SK-N-SH (cell line): Measurements from ENCODE around the gene SLC16A12. TPM values are rescaled to one million over a fixed set of nuclear protein-coding genes. Genes with fewer than 3 reads are reported as not detected.

Experiments
- CTCF ChIA-PET: fragments of 300-600, 350-600 bp; formaldehyde crosslinking; extraction: SDS; loops from one replicate; lab custom pipeline; 2021; lab: Yijun Ruan, JAX
- POLR2A ChIA-PET: fragments of 350-600 bp; sonication (Branson Sonifier 250); formaldehyde crosslinking; extraction: SDS; loops from one replicate; lab custom pipeline; 2020; ENCODE audit warnings: antibody characterized with exemption, inconsistent platforms; lab: Yijun Ruan, JAX
- DNase-seq: peaks from one replicate; pipeline ENCODE4 v3.0.0; 2012
- H2AFZ ChIP-seq: fragments of 200-600 bp; sonication (generic); 2 replicates; pipeline ENCODE4 v1.8.1; 2016; ENCODE audit warnings: antibody characterized with exemption, mild to moderate bottlenecking, low read depth
- H3F3A ChIP-seq: fragments of 200-600 bp; sonication (generic); replicated peaks from 2 replicates; pipeline ENCODE3; 2016; ENCODE audit warnings: antibody characterized with exemption, mild to moderate bottlenecking; ENCODE audit not compliant: insufficient read depth
- H3K27ac ChIP-seq, 2 experiments: fragments of 200-500 bp in 1 of 2; fragments of 200-600 bp in 1 of 2; sonication (Bioruptor generic) in 1 of 2; sonication (generic), shearing (Covaris generic) in 1 of 2; 2 replicates each; pipeline versions ENCODE4 v1.5.1 to v1.6.1; 2014 to 2016; ENCODE audit warnings: low read depth in 2 of 2, inconsistent platforms in 1 of 2, low read length in 1 of 2, mild to moderate bottlenecking in 1 of 2, mixed read lengths in 1 of 2
- H3K27me3 ChIP-seq: fragments of 200-600 bp; sonication (generic), shearing (Covaris generic); 2 replicates; pipeline ENCODE4 v1.6.1; 2016; ENCODE audit warnings: mixed run types; ENCODE audit not compliant: insufficient read depth
- H3K36me3 ChIP-seq, 2 experiments: fragments of 200-500 bp in 1 of 2; fragments of 200-600 bp in 1 of 2; sonication (Bioruptor generic) in 1 of 2; sonication (generic) in 1 of 2; replicated peaks in 1 of 2; 2 replicates each; pipeline versions ENCODE3 to v1.5.1; 2014 to 2016; ENCODE audit warnings: low read length in 1 of 2, mild to moderate bottlenecking in 1 of 2; ENCODE audit not compliant: insufficient read depth in 2 of 2, control insufficient read depth in 1 of 2
- H3K4me1 ChIP-seq, 2 experiments: fragments of 200-500 bp in 1 of 2; fragments of 200-600 bp in 1 of 2; sonication (Bioruptor generic) in 1 of 2; sonication (generic), shearing (Covaris generic) in 1 of 2; 2 replicates each; pipeline versions ENCODE4 v1.5.1 to v1.6.1; 2014 to 2016; ENCODE audit warnings: low read depth in 1 of 2, low read length in 1 of 2, mixed run types in 1 of 2; ENCODE audit not compliant: insufficient read depth in 2 of 2, control insufficient read depth in 1 of 2
- H3K4me2 ChIP-seq: fragments of 200-600 bp; sonication (generic), shearing (Covaris generic); 2 replicates; pipeline ENCODE4 v1.6.1; 2017; ENCODE audit warnings: mixed run types
- H3K4me3 ChIP-seq, 2 experiments: fragments of 200-500 bp in 1 of 2; fragments of 200-600 bp in 1 of 2; sonication (Bioruptor generic) in 1 of 2; sonication (generic), shearing (Covaris generic) in 1 of 2; 2 replicates each; pipeline versions ENCODE4 v1.5.1 to v1.8.1; 2014 to 2016; ENCODE audit warnings: low read depth in 2 of 2, inconsistent platforms in 1 of 2, low read length in 1 of 2, mild to moderate bottlenecking in 1 of 2, mixed read lengths in 1 of 2, moderate library complexity in 1 of 2
- H3K79me2 ChIP-seq: fragments of 200-600 bp; sonication (generic); 2 replicates; pipeline ENCODE4 v1.8.1; 2017; ENCODE audit warnings: mild to moderate bottlenecking; ENCODE audit not compliant: insufficient read depth
- H3K9ac ChIP-seq: fragments of 200-600 bp; sonication (generic); 2 replicates; pipeline ENCODE4 v1.6.1; 2017; ENCODE audit warnings: mixed run types
- H3K9me2 ChIP-seq: fragments of 200-600 bp; sonication (generic); 2 replicates; pipeline ENCODE4 v1.6.1; 2017; ENCODE audit warnings: mixed run types
- H3K9me3 ChIP-seq: fragments of 200-600 bp; sonication (generic); 2 replicates; pipeline ENCODE4 v1.6.1; 2017; ENCODE audit warnings: mixed run types, mild to moderate bottlenecking, moderate library complexity
- H4K20me1 ChIP-seq: fragments of 200-600 bp; sonication (generic); 2 replicates; pipeline ENCODE4 v1.6.1; 2017; ENCODE audit warnings: mild to moderate bottlenecking, mixed run types; ENCODE audit not compliant: insufficient read depth
- CHD2 ChIP-seq: fragments of 150-350 bp; IDR thresholded peaks from 2 replicates; pipeline ENCODE4 v1.6.1; 2018; ENCODE audit warnings: low read length; ENCODE audit not compliant: partially characterized antibody
- FOSL2 ChIP-seq: IDR thresholded peaks from 2 replicates; pipeline ENCODE4 v1.4.0; 2012; ENCODE audit warnings: low read depth, mild to moderate bottlenecking, moderate library complexity, borderline replicate concordance
- FOXJ3 ChIP-seq: sonication (generic); formaldehyde crosslinking; IDR thresholded peaks from 2 replicates; pipeline ENCODE4 v1.5.1; 2020; ENCODE audit warnings: mild to moderate bottlenecking, missing genetic modification reagents
- GATA2 ChIP-seq: sonication (generic); formaldehyde crosslinking; IDR thresholded peaks from 2 replicates; pipeline ENCODE4 v1.5.0; 2020; ENCODE audit warnings: mild to moderate bottlenecking, missing genetic modification reagents
- MEF2A ChIP-seq: IDR thresholded peaks from 2 replicates; pipeline ENCODE4 v1.4.0; 2012; ENCODE audit warnings: low read depth, borderline replicate concordance
- NFIC ChIP-seq: IDR thresholded peaks from 2 replicates; pipeline ENCODE4 v1.4.0; 2012; ENCODE audit warnings: borderline replicate concordance
- NRF1 ChIP-seq: IDR thresholded peaks from 2 replicates; pipeline ENCODE4 v1.6.1; 2012; ENCODE audit warnings: low read depth, mild to moderate bottlenecking, low read length
- POLR2AphosphoS5 ChIP-seq: IDR thresholded peaks from 2 replicates; pipeline ENCODE4 v1.6.1; 2012; ENCODE audit warnings: low read depth, low read length
- RAD21 ChIP-seq: IDR thresholded peaks from 2 replicates; pipeline ENCODE4 v1.6.1; 2012; ENCODE audit warnings: mild to moderate bottlenecking, low read length
- RFX5 ChIP-seq: IDR thresholded peaks from 2 replicates; pipeline ENCODE4 v1.6.1; 2012; ENCODE audit warnings: mild to moderate bottlenecking, improper control_type of control experiment, low read length
- SIN3A ChIP-seq: IDR thresholded peaks from 2 replicates; pipeline ENCODE4 v1.6.1; 2012; ENCODE audit warnings: low read depth, mild to moderate bottlenecking, low read length, moderate library complexity, borderline replicate concordance
- TCF12 ChIP-seq: IDR thresholded peaks from 2 replicates; pipeline ENCODE4 v1.4.0; 2012
- TEAD4 ChIP-seq: IDR thresholded peaks from 2 replicates; pipeline ENCODE4 v1.4.0; 2012; ENCODE audit warnings: mild to moderate bottlenecking, borderline replicate concordance; ENCODE audit not compliant: insufficient read depth
- WGBS: methylation state at CpG from one replicate; pipeline ENCODE4 v1.1.6; 2017; ENCODE audit warnings: low lambda C conversion rate; 5-methylcytosine and 5-hydroxymethylcytosine counted together
- polyA plus RNA-seq, 3 experiments: library from polyadenylated mRNA; depleted of rRNA; stranded (reverse); fragments of >200 nt; gene quantifications; 2 replicates each; pipeline ENCODE4 v1.2.3, GENCODE V29; 2012
- TF ChIP-seq, protein P1 (sequence below): IDR thresholded peaks from 2 replicates; pipeline ENCODE4; 2012
- TF ChIP-seq, protein P2 (sequence below): fragments of 150-350 bp; IDR thresholded peaks from 2 replicates; pipeline ENCODE4 v1.6.1; 2017; ENCODE audit warnings: antibody characterized with exemption, low read length, low read depth, borderline replicate concordance
- TF ChIP-seq, protein P3 (sequence below): IDR thresholded peaks from 2 replicates; pipeline ENCODE4 v1.4.0; 2012; ENCODE audit warnings: low read depth, borderline replicate concordance
- TF ChIP-seq, protein P4 (sequence below): fragments of 200-600 bp; sonication (generic); IDR thresholded peaks from 2 replicates; pipeline ENCODE4 v1.6.1; 2017; ENCODE audit warnings: antibody characterized with exemption, mild to moderate bottlenecking, moderate library complexity
- TF ChIP-seq, protein P5 (sequence below): fragments of 150-350 bp; IDR thresholded peaks from 2 replicates; pipeline ENCODE4 v1.6.1; 2016; ENCODE audit warnings: mild to moderate bottlenecking, low read depth, low read length

The SLC16A12 gene
- polyA plus RNA-seq, 1 of the 3 experiments (the other 2 are of a cell fraction): 0.13 TPM

DNA sequence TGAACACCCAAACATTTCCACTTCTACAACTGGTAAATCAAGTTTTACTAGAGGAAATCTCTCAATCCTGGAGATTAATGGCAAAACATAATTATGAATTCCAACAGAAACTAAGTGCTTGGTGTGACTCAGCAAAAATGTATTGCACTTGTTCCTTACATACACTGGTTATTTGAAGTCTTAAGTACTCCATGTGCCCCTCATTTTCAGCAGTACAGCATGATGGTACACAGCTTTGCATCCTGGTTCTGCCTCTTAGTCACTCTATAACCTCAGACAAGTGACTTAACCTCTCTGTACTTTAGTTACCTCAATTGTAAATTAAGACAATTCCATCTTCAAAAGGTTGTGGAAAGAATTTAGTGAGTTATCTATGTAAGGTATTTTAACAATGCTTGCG, 12.9 kb downstream of the SLC16A12 start:
- Histone ChIP-seq H3K9me3 (no peaks in the 10 kb centered on the region), H3K4me1 (peaks cover 8 to 28% of the 10 kb centered on the region in 2 experiments; a peak in 2 of 4 replicates), H2AFZ (no peak overlapping the region), H3K27ac (no peak overlapping the region), H3K4me3 (no peak overlapping the region), H3K9ac (no peak overlapping the region)
- ChIA-PET CTCF (interaction anchor here (1.0 kb wide), 1 partner anchor 56 kb away, joined by 3 read pairs; no protein-coding TSS in a partner anchor), POLR2A (no interaction called here)
- 100% methylated on average over 1 of the region's 1 CpG for WGBS
- DNase-seq: no peak
- TF ChIP-seq, protein P1, sequence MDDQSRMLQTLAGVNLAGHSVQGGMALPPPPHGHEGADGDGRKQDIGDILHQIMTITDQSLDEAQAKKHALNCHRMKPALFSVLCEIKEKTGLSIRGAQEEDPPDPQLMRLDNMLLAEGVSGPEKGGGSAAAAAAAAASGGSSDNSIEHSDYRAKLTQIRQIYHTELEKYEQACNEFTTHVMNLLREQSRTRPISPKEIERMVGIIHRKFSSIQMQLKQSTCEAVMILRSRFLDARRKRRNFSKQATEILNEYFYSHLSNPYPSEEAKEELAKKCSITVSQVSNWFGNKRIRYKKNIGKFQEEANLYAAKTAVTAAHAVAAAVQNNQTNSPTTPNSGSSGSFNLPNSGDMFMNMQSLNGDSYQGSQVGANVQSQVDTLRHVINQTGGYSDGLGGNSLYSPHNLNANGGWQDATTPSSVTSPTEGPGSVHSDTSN: no peak
- TF ChIP-seq GATA2 (CRISPR knock-in tag) (no peak), TEAD4 (no peak), FOSL2 (no peak), NRF1 (no peak), RFX5 (no peak), CHD2 (no peak), TCF12 (no peak)
- TF ChIP-seq, protein P2, sequence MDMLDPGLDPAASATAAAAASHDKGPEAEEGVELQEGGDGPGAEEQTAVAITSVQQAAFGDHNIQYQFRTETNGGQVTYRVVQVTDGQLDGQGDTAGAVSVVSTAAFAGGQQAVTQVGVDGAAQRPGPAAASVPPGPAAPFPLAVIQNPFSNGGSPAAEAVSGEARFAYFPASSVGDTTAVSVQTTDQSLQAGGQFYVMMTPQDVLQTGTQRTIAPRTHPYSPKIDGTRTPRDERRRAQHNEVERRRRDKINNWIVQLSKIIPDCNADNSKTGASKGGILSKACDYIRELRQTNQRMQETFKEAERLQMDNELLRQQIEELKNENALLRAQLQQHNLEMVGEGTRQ: no peak
- TF ChIP-seq, all 33 proteins: peak for 0
- no peaks in the 10 kb centered on the region for H3F3A ChIP-seq
- H4K20me1 ChIP-seq: no peaks in the 10 kb centered on the region
- H3K9me2 ChIP-seq: no peaks in the 10 kb centered on the region
- no peak overlapping the region for H3K4me2 ChIP-seq
- no peaks in the 10 kb centered on the region for H3K79me2 ChIP-seq
- no peaks in the 10 kb centered on the region for H3K27me3 ChIP-seq
- no peaks in the 10 kb centered on the region for H3K36me3 ChIP-seq

DNA sequence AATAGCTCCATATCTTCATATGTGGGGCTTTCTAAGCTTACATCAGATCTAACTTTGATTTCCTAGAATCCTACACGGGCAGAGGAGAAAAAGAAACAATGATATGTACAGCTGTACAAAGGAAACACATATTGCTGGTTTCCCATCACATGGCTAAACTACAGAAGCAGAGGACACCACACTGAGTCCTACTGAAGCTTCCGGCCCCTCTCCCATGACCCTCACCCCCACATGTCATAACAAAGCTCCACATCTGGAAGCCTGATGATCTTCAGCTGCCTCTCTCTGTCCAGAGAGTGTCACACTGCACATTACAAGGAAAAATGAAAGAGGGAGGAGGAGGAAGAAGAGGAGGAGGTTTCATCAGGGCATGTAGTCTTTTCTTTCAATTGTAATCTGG, 14.0 kb downstream of the SLC16A12 start:
- POLR2A ChIA-PET: no interaction called here
- no peak for DNase-seq
- H3K9me2 ChIP-seq: no peaks in the 10 kb centered on the region
- peak overlapping the region in 1 of 2 experiments; percentile 1; a peak in 1 of 4 replicates for H3K27ac ChIP-seq
- peaks cover 13 to 25% of the 10 kb centered on the region in 2 experiments; a peak in 2 of 4 replicates for H3K4me1 ChIP-seq
- H3K9ac ChIP-seq: no peak overlapping the region
- H3K4me2 ChIP-seq: no peak overlapping the region
- H3K36me3 ChIP-seq: no peaks in the 10 kb centered on the region
- TF ChIP-seq FOXJ3 (CRISPR knock-in tag) (no peak), NFIC (no peak), RAD21 (no peak), MEF2A (no peak), POLR2AphosphoS5 (no peak), TCF12 (no peak), GATA2 (CRISPR knock-in tag) (no peak), SIN3A (no peak)
- TF ChIP-seq, protein P3, sequence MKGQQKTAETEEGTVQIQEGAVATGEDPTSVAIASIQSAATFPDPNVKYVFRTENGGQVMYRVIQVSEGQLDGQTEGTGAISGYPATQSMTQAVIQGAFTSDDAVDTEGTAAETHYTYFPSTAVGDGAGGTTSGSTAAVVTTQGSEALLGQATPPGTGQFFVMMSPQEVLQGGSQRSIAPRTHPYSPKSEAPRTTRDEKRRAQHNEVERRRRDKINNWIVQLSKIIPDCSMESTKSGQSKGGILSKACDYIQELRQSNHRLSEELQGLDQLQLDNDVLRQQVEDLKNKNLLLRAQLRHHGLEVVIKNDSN: no peak
- TF ChIP-seq, protein P4, sequence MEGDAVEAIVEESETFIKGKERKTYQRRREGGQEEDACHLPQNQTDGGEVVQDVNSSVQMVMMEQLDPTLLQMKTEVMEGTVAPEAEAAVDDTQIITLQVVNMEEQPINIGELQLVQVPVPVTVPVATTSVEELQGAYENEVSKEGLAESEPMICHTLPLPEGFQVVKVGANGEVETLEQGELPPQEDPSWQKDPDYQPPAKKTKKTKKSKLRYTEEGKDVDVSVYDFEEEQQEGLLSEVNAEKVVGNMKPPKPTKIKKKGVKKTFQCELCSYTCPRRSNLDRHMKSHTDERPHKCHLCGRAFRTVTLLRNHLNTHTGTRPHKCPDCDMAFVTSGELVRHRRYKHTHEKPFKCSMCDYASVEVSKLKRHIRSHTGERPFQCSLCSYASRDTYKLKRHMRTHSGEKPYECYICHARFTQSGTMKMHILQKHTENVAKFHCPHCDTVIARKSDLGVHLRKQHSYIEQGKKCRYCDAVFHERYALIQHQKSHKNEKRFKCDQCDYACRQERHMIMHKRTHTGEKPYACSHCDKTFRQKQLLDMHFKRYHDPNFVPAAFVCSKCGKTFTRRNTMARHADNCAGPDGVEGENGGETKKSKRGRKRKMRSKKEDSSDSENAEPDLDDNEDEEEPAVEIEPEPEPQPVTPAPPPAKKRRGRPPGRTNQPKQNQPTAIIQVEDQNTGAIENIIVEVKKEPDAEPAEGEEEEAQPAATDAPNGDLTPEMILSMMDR: no peak
- TF ChIP-seq, protein P5, sequence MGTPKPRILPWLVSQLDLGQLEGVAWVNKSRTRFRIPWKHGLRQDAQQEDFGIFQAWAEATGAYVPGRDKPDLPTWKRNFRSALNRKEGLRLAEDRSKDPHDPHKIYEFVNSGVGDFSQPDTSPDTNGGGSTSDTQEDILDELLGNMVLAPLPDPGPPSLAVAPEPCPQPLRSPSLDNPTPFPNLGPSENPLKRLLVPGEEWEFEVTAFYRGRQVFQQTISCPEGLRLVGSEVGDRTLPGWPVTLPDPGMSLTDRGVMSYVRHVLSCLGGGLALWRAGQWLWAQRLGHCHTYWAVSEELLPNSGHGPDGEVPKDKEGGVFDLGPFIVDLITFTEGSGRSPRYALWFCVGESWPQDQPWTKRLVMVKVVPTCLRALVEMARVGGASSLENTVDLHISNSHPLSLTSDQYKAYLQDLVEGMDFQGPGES: no peak
- TF ChIP-seq, protein P1: no peak
- no peaks in the 10 kb centered on the region for H3K9me3 ChIP-seq
- no peaks in the 10 kb centered on the region for H3K27me3 ChIP-seq
- no peaks in the 10 kb centered on the region for H3K79me2 ChIP-seq
- no peaks in the 10 kb centered on the region for H4K20me1 ChIP-seq
- no peak overlapping the region for H2AFZ ChIP-seq
- H3K4me3 ChIP-seq: no peak overlapping the region
- CTCF ChIA-PET: interaction anchor here (1.3 to 1.4 kb wide), 2 partner anchors 14 to 55 kb away, joined by 3 to 5 read pairs; partner anchors contain the start of gene SLC16A12
- H3F3A ChIP-seq: no peaks in the 10 kb centered on the region
- WGBS: 97% methylated on average over 2 of the region's 2 CpGs
